Endodermal cell (in vitro differentiated cells): Measurements from ENCODE around the gene PTBP1. TPM values are rescaled to one million over a fixed set of nuclear protein-coding genes. Genes with fewer than 3 reads are reported as not detected.

Experiments
- DNase-seq: peaks from one replicate; pipeline ENCODE4 v3.0.0-alpha.2; 2017
- H3K27ac ChIP-seq: 2 replicates; pipeline ENCODE4 v1.5.1; 2013; ENCODE audit warnings: mild to moderate bottlenecking, low read depth, low read length, moderate library complexity
- H3K27me3 ChIP-seq: 2 replicates; pipeline ENCODE4 v1.6.1; 2013; ENCODE audit warnings: mild to moderate bottlenecking, low read length, moderate library complexity; ENCODE audit not compliant: insufficient read depth, control insufficient read depth, poor library complexity, severe bottlenecking
- H3K36me3 ChIP-seq: 2 replicates; pipeline ENCODE4 v1.7.0; 2013; ENCODE audit warnings: mild to moderate bottlenecking, low read length, moderate library complexity; ENCODE audit not compliant: control insufficient read depth, insufficient read depth
- H3K4me1 ChIP-seq: one replicate; pipeline ENCODE4 v1.7.0; 2013; ENCODE audit warnings: low read length; ENCODE audit not compliant: control insufficient read depth, insufficient read depth
- H3K4me3 ChIP-seq: 2 replicates; pipeline ENCODE4 v1.5.1; 2013; ENCODE audit warnings: mild to moderate bottlenecking, low read length, moderate library complexity
- H3K9ac ChIP-seq: 2 replicates; pipeline ENCODE4 v1.6.1; 2013; ENCODE audit warnings: mild to moderate bottlenecking, low read length, moderate library complexity; ENCODE audit not compliant: poor library complexity, severe bottlenecking; ENCODE audit errors: extremely low read depth
- H3K9me3 ChIP-seq: 2 replicates; pipeline ENCODE4 v1.6.1; 2013; ENCODE audit warnings: mild to moderate bottlenecking, low read length, moderate library complexity; ENCODE audit not compliant: control insufficient read depth
- H3K27ac Mint-ChIP-seq: 2 replicates; pipeline ENCODE4 v1.8.0; 2020; ENCODE audit warnings: mixed read lengths
- H3K27me3 Mint-ChIP-seq: 2 replicates; pipeline ENCODE4 v1.8.0; 2021; ENCODE audit warnings: mild to moderate bottlenecking, mixed read lengths; ENCODE audit not compliant: insufficient read depth
- H3K36me3 Mint-ChIP-seq: 2 replicates; pipeline ENCODE4 v1.8.0; 2020; ENCODE audit warnings: low read depth, mixed read lengths
- H3K4me1 Mint-ChIP-seq: 2 replicates; pipeline ENCODE4 v1.8.0; 2020; ENCODE audit warnings: mixed read lengths
- H3K4me3 Mint-ChIP-seq: 2 replicates; pipeline ENCODE4 v1.8.0; 2020; ENCODE audit warnings: mild to moderate bottlenecking, moderate library complexity, mixed read lengths
- H3K9me3 Mint-ChIP-seq: 2 replicates; pipeline ENCODE4 v1.8.0; 2020; ENCODE audit warnings: mild to moderate bottlenecking, mixed read lengths
- CTCF ChIP-seq: fragments of 200-600 bp; sonication (generic); conservative IDR thresholded peaks from 2 replicates; pipeline ENCODE4 v1.5.0; 2021; ENCODE audit warnings: antibody characterized with exemption, mild to moderate bottlenecking
- WGBS, 2 experiments: methylation state at CpG; one replicate each; pipeline versions ENCODE4 v1.1.5 to v1.1.7; 2013; ENCODE audit warnings: missing lambda C conversion rate in 2 of 2, mixed read lengths in 1 of 2; ENCODE audit not compliant: insufficient coverage in 1 of 2, insufficient read length in 1 of 2; 5-methylcytosine and 5-hydroxymethylcytosine counted together
- total RNA-seq, 2 donors: library from RNA; stranded (reverse); fragmentation: NEBNext Ultra II Directional in 1 of 2; extraction: Animal tissue kit (Norgen Biotek cat#: 25700) in 1 of 2; gene quantifications; 2 replicates in 1 of 2; 3 replicates in 1 of 2; pipeline ENCODE4 v1.2.1, GENCODE V29; 2021

Gene PTBP1
- total RNA-seq, 2 donors from 2014 or later = 647 to 694 TPM

DNA sequence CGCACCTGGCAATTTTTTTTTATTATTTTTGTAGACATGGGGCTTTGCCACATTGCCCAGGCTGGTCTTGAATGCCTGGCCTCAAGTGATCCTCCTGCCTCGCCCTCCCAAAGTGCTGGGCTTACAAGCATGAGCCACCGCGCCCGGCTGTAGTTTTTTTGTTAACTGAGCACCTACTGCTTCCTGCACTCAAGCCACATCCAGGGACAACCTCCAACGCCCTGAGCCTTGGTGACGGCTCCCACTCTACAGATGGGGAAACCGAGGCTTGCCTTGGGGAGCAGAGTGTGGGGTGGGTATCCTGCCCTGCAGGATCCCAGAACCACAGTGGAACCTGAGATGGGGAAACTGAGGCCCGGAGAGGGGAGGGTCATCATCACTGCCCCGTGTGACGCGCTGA, 57.9 kb downstream of the PTBP1 start:
- Mint-ChIP-seq H3K4me1 (no peaks in the 10 kb centered on the region), H3K36me3 (no peaks in the 10 kb centered on the region), H3K9me3 (no peaks in the 10 kb centered on the region), H3K27ac (no peak overlapping the region), H3K4me3 (no peak overlapping the region), H3K27me3 (peaks cover 23% of the 10 kb centered on the region)
- no peaks in the 10 kb centered on the region for H3K36me3 ChIP-seq
- 85 to 95% methylated on average over 8 to 12 of the region's 12 CpGs for WGBS, 2 experiments
- H3K27me3 ChIP-seq = peaks cover 16% of the 10 kb centered on the region
- H3K9me3 ChIP-seq = no peaks in the 10 kb centered on the region
- no peak overlapping the region for H3K27ac ChIP-seq
- no peak for DNase-seq
- H3K4me3 ChIP-seq = no peak overlapping the region
- no peak overlapping the region for H3K9ac ChIP-seq
- no peak for TF ChIP-seq CTCF
- no peaks in the 10 kb centered on the region for H3K4me1 ChIP-seq

DNA sequence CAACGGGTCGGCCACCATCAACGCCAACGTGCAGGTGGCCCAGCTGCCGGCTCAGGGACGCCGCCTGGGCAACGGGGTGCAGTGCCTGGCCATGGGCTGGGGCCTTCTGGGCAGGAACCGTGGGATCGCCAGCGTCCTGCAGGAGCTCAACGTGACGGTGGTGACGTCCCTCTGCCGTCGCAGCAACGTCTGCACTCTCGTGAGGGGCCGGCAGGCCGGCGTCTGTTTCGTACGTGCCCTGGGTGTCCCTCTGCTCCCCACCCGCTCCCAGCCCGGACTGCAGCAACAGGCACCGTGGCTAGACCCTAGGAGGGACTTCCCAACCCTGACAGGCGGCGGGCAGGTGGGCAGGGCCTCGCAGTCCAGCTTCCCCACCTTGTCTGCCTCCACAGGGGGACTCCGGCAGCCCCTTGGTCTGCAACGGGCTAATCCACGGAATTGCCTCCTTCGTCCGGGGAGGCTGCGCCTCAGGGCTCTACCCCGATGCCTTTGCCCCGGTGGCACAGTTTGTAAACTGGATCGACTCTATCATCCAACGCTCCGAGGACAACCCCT, 58.4 kb downstream of the PTBP1 start:
- no peaks in the 10 kb centered on the region for H3K9me3 ChIP-seq
- no peak overlapping the region for H3K27ac ChIP-seq
- Mint-ChIP-seq H3K27me3 (peaks cover 26% of the 10 kb centered on the region), H3K4me1 (no peaks in the 10 kb centered on the region), H3K36me3 (no peaks in the 10 kb centered on the region), H3K4me3 (no peak overlapping the region), H3K9me3 (no peaks in the 10 kb centered on the region), H3K27ac (no peak overlapping the region)
- no peak for DNase-seq
- H3K4me1 ChIP-seq = no peaks in the 10 kb centered on the region
- no peak overlapping the region for H3K9ac ChIP-seq
- H3K27me3 ChIP-seq = peaks cover 21% of the 10 kb centered on the region
- no peaks in the 10 kb centered on the region for H3K36me3 ChIP-seq
- no peak for TF ChIP-seq CTCF
- 85 to 86% methylated on average over 24 to 40 of the region's 40 CpGs for WGBS, 2 experiments
- no peak overlapping the region for H3K4me3 ChIP-seq

DNA sequence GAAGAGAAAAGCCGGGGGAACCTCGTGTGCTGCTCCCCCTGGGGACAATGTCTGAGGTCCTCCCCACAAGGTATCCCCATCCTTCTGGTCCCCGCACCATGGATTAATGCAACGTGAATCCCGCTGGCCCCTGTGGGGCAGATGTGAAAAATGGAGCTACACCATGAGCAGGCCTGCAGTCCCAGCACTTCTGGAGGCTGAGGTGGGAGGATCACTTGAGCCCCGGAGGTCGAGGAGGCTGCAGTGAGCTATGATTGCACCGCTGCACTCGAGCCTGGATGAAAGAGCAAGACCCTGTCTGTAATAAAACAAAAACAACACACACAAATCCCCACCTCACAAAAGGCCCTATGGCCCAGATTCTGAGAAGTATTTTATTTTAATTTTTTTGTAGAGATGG, 61.0 kb downstream of the PTBP1 start:
- no peaks in the 10 kb centered on the region for H3K9me3 ChIP-seq
- Mint-ChIP-seq H3K27me3 (peaks cover 40% of the 10 kb centered on the region), H3K4me1 (no peaks in the 10 kb centered on the region), H3K9me3 (no peaks in the 10 kb centered on the region), H3K36me3 (no peaks in the 10 kb centered on the region), H3K4me3 (no peak overlapping the region), H3K27ac (no peak overlapping the region)
- H3K36me3 ChIP-seq = no peaks in the 10 kb centered on the region
- DNase-seq = no peak
- no peaks in the 10 kb centered on the region for H3K4me1 ChIP-seq
- H3K27me3 ChIP-seq = peaks cover 25% of the 10 kb centered on the region
- no peak overlapping the region for H3K9ac ChIP-seq
- TF ChIP-seq CTCF = no peak
- no peak overlapping the region for H3K27ac ChIP-seq
- H3K4me3 ChIP-seq = no peak overlapping the region
- 61 to 81% methylated on average over 3 to 9 of the region's 9 CpGs for WGBS, 2 experiments
